Muscle of arm (tissue), 12 donors: ENCODE results near the gene INHA. TPM values are rescaled to one million over a fixed set of nuclear protein-coding genes. Genes with fewer than 3 reads are reported as not detected.

Experiments used
- DNase-seq: peaks from one replicate; pipeline ENCODE4 v3.0.0-alpha.2; 2013
- polyA plus RNA-seq, 12 donors: library from polyadenylated mRNA; unstranded; fragments of 120-200 nt; gene quantifications; one replicate each; pipeline ENCODE4 v1.2.1, GENCODE V29; 2013; ENCODE audit not compliant: insufficient read length in 12 of 12

Gene INHA
- polyA plus RNA-seq, 12 donors, result 0.28 to 1.5 (median 0.97) TPM; not detected in 2

DNA sequence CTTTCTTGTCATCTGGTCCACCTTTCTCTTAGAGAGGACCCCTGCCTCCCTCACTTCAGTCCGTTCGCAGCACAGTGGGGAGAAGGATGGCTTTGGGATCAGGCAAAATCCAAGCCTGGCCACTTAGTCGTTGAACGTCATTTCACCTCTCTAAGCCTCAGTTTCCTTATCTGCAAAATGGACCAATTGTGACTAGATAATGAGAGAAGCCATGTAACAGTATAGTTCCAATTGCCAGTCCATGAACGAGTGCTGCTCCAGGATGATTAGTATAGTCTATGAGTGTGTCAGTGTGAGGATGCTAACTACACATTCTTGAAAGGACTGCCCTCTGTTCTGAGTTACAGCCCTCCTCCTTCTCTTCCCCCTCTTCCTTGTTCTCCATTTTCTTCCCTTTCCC is 1.1 kb downstream of the INHA start:
- no peak for DNase-seq

DNA sequence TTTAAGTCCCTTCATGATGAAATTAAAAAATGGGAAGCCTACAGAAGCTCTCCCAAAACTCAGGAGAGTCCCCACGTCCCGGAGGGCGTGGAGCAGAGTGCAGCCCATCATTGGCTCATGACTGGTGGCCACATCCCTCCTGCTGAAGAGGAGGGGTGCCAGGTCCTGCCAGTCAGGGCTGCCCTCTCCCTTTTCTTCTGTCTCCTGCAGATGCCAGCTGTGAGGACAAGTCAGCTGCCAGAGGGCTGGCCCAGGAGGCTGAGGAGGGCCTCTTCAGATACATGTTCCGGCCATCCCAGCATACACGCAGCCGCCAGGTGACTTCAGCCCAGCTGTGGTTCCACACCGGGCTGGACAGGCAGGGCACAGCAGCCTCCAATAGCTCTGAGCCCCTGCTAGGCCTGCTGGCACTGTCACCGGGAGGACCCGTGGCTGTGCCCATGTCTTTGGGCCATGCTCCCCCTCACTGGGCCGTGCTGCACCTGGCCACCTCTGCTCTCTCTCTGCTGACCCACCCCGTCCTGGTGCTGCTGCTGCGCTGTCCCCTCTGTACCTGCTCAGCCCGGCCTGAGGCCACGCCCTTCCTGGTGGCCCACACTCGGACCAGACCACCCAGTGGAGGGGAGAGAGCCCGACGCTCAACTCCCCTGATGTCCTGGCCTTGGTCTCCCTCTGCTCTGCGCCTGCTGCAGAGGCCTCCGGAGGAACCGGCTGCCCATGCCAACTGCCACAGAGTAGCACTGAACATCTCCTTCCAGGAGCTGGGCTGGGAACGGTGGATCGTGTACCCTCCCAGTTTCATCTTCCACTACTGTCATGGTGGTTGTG is 2.6 kb downstream of the INHA start:
- no peak for DNase-seq

DNA sequence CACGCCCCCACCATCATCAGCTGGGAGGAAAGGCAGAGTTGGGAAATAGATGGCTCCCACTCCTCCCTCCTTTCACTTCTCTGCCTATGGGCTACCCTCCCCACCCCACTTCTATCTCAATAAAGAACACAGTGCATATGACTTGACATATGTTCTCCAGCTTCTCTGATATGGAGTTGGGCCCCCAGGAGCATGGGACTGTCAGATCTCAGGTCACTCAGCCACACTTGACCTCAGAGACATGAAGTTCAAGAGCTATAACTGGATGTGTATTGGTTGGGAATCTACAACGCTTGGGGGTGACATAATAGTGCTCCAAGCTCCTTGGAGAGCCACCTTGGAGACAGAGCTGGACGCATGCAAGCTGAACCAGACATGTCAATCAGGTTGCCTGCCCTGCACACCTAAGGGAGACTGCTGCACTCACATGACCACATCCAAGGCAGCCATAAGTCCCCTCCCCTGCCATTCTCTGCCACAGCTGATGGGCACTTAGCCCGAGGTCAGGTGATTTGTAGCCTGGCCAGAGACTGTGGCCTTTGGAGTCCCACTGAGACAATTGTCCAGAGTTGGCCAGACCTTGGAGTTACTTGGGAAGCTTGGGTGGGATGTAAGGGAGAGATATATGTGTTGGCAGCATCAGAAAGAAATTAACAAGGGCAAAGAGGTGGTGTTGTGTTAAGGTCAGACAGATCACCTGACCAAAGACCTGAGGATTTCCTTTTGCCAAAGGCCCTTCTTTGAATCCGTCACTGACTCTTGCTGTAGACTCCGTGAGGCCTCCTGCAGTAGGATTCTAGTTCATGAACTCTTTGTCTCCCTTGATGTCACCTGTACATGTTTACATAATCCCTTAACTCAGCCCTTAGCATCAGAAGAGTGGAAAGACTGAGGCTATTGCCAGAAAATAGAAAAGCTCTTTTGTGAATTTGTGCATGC is 3.7 kb downstream of the INHA start:
- DNase-seq, result no peak

DNA sequence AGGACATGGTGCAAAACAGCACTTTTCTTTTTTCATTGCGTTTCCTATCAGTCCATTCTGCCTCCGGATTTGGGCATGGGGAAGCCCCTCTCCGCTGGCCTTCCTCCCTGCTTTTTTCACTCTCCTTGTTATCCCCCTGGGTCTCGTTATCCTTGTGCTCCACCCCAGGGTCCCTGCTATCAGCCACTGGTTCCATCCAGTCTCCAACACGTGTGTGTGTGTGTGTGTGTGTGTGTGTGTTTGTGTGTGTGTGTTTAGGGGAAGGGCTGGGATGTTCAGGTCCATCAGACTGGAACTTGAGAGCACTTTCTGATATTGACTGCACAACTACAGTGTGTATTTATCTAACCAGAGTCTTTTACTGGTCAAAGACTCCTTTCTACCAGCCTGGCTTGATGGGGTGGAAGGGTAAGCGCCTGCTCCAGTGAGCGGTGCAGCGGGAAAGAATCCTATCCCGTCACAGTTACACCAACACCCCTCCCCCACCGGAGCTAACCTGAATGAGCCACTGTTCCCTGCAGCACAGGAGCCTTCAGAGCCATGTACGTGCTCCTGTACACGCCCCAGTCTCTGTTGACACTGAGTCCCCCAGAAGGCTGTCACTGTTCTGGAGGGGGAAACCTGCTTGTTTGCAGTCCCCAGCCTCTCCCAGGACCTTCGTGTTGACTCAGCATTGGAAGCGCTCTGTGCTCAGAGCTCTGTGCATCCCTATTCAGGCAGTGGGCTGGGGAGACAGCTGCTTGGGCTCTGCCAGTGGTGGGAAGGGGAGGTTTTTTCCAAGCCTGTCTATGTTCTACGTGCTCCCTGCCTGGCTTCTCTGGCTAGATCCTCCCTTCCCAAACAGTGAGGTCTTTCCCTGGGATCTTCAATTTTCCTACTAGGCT is 4.6 kb downstream of the INHA start:
- DNase-seq, result no peak

DNA sequence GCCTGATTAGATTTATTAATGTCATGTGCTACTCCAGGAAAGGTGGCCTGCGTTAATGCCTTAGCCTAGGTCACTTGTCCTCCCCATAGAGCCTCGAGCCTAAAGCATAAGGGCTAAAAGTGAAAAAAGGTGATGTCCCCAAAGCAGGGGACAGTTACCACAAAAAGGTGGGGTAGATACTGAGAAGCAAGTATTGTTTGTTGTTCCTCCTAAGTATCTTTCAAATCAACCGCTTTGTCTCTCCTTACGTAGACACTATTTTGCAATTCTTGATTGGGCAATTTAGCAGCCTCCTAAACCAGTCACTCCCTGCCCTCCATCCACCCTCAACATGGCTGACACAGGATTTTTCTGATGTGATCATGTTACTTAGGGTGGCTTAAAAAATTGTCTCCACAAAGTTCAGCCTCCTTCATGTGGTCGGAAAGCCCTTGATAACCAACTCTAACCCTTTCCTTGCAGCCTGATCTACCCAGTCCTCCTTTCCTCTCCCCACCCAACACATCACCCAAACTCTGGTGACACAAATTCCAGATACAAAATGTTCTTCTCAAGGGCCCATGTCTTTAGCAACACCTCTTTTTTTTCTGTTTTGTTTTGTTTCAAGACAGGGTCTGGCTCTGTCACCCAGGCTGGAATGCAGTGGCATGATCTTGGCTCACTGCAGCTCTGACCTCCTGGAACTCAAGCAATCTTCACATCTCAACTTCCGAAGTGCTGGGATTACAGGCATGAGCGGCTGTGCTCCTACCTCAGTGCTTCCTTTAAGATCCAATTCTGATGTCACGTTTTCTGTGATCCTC is 6.9 kb downstream of the INHA start:
- DNase-seq, result no peak

DNA sequence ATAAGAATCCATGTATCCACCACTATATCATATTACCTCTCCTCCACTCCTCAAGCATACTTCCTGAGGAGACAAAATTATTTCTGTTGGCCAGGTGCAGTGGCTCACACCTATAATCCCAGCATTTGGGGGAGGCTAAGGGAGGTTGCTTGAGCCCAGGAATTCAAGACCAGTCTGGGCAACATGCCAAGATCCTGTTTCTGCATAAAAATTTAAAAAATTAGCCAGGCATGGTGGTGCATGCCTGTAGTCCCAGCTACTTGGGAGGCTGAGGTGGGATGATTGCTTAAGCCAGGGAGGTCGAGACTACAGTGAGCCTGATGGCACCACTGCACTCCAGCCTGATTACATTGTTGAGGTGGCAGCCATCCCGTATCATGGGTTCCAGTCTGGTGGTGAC is 9.2 kb downstream of the INHA start:
- DNase-seq, result no peak

DNA sequence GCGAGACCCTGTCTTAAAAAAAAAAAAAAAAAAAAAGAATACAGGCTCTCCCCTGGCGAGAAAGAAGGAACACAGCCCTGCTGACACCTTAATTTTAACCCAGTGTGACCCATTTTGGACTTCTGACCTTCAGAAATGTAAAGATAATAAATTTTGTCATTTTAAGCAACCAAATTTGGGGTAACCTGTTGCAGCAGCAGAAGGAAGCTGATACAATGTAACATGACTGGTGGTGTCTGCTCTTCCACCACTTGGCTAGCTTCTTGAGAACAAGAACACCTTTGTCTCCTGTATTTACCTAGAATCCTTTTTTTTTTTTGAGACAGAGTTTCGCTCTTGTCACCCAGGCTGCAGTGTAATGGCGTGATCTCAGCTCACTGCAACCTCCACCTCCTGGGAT is 19.0 kb downstream of the INHA start:
- DNase-seq, result no peak

DNA sequence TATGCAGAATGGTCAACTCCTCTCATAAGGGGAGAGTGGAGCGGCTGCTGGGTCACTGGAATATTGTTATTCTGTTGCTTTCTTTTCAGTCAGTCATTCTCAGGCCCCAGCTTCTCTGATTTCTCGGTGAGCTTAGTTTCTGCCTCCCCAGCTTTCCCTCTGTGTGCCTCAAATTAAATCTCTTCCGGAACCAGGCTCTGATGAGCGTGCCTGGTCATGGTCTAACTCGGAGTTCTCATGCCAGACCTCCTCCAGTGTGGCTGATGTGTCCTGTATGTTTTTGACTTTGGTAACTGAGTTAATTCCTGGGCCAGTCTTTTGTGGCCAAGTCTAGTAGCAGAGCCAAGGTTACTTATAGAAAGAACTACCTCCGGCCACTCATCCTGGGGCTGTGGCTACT is 20.6 kb downstream of the INHA start:
- DNase-seq, result no peak

DNA sequence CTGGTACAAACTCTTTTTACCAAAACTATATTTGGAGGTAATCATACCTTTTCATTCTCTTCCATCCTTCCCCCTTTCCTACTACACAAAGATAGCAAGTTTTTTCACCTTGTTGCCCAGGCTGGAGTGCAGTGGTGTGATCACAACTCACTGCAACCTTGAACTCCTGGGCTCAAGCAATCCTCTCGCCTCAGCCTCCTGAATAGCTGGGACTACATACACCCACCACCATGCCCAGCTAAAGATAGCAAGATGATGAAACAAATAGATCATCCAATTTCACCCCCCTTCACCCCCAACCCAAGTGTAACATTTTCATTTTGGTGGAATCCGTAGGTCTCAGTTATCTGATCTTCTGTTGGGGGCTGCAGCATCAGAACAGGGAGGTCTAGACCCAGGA is 21.0 kb downstream of the INHA start:
- no peak for DNase-seq

DNA sequence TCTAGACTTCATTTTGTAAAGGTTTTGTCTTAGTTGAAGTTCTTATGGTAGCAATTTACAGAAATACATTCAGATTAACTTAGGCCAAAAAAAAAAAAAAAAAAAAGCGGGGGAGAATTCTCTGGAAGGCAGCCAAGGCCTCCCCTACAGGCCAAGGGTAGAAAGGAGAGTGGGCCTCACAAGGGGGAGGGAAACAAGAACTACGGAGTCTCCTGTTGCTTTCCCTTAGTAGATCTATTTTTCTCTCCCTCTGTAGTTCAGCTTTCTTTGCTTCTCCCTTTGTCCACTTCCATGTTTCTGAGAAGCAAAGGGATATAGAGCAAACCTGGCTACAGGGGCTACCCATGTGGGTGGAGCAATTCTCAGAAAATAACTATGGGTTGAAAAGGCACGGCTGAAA is 23.1 kb downstream of the INHA start:
- DNase-seq, result peak; percentile 74

DNA sequence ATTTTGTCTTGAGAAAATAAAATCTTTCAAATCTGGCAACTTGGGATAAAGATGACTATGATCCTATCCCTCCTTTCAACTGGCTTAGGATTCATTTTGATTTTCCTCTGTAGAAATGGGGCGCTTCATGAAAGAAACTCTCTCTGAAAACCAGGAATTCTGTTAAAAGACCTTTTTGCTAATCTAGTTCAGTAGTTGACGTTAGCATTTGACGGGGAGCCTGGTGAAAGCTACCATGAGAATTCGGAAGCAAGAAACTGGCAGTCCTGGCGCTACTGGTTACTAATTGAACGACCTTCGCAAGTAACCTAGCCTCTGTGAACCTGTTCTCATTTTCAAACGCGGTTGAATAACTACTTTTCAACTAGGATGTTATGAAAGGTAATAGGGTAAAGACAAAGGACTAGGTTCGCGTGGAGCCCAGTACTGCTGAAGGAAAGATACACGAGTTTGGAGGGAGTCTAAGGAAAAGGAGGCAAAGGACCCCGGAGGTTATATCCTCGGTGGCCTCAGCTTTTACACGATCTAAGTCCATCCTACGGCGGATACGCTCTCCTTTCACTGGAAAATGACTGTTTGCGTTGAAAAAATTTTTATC is 24.9 kb downstream of the INHA start:
- DNase-seq, result peak; percentile 26

DNA sequence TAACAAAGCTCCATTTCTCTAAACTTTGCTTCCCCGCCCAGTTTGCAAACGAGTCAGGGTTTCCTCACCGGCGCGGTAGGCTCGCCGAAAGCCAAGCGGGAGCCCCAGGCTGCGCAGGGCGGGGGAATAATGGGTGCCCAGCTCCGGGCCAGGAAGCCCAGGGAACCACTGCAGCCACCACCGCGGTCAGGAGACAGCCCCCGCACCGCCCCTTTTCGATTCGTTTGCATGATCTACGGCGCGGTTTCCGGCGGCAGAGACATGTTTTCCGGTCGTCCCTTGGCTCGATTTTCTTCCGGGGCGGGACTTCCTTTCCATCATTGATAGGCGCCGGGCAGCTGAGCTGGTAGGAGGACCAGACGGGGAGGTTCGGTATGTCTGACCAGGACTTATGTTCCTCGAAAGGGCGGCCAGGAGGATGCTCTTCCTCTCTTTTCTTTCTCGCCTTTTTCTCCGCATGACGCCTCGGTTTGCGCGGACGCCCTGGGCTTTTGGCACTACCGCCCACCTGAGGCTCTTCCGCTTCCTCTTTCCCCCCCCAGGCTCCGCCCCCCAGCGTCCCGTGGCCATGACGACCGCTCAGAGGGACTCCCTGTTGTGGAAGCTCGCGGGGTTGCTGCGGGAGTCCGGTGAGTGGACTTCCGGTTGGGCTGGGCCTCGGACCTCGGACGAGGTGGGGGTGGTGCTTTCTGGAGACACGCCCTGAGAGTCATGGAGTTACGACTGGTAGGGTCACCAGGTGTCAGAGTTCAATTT is 25.6 kb downstream of the INHA start, which contains the start of gene STK11IP:
STK11IP (plus strand) TSS at position 306 of the 756 bp plus-strand sequence; CDS start at position 569, 263 bp downstream.
- peak; percentile 98 for DNase-seq

DNA sequence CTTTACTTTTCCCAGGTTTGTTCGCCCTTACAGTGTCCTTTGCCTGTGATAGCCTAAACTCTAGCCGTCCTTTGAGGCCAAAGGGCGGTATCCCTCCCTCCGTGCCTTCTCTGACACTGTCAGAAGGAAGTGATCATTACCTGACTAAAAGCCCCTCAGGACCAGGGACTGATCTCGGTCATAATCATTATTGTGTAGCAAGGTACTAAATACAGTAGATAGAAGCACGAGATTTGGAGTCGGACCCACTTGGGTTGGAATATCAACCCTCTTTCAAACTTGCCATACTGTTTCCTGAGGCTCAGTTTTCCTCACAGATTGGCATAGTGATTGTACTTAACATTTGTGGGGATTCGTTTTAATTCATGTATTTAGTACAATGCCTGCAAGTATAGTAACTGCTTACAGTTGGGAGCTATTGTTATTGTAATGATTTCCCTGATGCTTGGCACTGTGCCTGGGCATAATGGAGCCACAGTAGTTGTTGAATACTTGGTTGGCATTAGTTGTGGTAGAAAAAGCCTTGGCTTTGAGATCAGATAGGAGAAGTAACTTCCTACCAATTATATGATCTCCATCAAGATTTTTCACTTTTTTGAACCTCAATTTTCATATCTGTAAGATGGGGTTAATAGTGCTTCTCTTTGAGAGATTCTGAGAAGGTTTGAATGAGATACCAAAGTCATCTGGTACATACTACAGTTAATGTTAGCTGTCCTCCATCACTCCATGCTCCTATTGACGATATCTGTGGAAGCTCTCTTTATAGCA is 26.4 kb downstream of the INHA start:
- DNase-seq, result no peak

DNA sequence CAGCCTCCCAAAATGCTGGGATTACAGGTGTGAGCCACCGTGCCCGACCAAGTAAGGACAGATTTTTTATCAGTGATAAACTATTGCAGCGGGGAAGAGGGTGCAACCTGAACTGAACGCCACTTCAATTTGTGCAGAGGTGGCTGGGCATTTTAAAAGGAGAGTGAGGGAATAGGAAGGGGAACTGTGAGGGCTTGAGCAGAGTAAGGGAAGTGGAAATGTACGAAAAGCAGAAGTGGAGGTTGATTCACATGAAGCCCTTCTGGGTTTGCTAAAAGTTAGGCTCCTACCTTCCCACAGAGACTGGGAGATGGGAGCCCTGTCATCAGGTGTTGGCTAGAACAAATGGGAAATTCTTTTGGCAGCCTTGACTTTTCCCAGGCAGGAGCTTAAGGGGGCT is 31.7 kb downstream of the INHA start:
- DNase-seq, result no peak

DNA sequence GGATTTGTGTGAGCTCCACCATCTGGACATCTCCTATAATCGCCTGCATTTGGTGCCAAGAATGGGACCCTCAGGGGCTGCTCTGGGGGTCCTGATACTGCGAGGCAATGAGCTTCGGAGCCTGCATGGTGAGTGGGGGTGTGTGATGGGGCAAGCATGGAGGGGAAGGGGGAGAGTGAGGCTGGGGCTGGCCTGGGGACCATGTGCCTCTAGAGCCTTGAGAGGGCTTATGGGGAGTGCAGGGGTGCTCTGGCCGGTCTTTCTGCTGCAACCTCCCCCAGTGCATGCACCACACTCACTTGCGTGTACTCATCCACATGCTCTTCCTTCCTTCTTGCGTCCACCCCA is 33.5 kb downstream of the INHA start:
- no peak for DNase-seq

DNA sequence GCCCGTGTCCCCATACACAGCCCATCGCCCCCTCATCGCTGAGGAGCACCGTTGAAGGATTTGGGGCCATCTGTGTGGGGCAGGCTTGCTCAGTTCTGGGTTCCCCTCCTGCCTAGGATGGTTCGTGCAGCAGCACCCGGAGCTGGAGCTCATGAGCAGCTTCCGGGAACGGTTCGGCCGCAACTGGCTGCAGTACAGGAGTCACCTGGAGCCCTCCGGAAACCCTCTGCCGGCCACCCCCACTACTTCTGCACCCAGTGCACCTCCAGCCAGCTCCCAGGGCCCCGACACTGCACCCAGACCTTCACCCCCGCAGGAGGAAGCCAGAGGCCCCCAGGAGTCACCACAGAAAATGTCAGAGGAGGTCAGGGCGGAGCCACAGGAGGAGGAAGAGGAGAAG is 35.8 kb downstream of the INHA start:
- no peak for DNase-seq

DNA sequence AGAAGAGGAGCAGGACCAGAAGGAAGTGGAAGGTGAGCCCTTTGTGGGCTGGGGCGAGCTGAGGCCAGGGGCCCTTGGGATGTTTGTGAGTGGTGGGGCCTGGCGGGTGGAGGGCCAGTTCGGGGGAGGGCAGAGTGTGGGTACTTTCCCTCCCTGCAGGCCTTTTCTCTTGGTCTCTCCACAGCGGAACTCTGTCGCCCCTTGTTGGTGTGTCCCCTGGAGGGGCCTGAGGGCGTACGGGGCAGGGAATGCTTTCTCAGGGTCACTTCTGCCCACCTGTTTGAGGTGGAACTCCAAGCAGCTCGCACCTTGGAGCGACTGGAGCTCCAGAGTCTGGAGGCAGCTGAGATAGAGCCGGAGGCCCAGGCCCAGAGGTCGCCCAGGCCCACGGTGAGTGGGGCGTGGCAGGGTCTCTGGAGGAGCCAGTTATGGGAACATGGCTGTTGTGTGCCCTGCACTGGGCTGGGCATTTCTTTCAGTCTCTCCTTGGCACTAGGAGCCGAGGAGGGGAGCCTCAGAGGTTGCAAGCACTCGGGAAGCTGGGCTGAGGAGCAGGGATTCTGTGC is 36.4 kb downstream of the INHA start:
- no peak for DNase-seq

DNA sequence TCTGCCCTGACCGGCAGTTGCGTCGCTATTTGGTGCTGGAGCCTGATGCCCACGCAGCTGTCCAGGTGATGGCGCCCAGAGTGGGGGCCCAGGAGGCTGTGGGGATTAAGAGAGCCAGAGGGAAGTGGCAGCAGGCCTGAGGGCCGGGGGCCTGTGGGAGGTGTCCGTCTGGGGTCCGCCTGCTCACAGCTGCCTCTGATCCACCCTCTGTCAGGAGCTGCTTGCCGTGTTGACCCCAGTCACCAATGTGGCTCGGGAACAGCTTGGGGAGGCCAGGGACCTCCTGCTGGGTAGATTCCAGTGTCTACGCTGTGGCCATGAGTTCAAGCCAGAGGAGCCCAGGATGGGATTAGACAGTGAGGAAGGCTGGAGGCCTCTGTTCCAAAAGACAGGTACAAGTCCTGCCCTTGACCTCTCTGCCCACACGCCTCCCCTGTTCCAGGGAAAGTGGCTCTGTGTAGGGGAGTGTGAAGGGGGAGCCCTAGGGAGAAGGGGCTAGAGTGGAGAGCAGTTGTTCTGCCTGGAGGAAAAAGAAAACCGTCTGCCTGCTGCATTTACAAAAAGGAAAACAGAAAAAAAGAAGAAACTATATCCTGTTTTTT is 37.1 kb downstream of the INHA start:
- no peak for DNase-seq
